Measurements from ENCODE around the gene PROX1.

Gene PROX1

GRCh38 chr1:214010717-214011116 is 22.9 kb downstream of the PROX1 start:
- Histone ChIP-seq H3K27ac (no peak overlapping the region), H3K9me3 (no peaks in the 10 kb centered on the region), H3K27me3 (peaks cover 0 to 3% of the 10 kb centered on the region in 2 donors), H3K4me3 (no peak overlapping the region), H3K4me1 (no peaks in the 10 kb centered on the region), H3K36me3 (no peaks in the 10 kb centered on the region)
- intact Hi-C loops (cut with DNase I; ENCODE audit: low total_unique reads) = no loop called here
- no peak for TF ChIP-seq CTCF (IDR thresholded peaks at IDR 0.05)
- DNase-seq = no peak

DNA sequence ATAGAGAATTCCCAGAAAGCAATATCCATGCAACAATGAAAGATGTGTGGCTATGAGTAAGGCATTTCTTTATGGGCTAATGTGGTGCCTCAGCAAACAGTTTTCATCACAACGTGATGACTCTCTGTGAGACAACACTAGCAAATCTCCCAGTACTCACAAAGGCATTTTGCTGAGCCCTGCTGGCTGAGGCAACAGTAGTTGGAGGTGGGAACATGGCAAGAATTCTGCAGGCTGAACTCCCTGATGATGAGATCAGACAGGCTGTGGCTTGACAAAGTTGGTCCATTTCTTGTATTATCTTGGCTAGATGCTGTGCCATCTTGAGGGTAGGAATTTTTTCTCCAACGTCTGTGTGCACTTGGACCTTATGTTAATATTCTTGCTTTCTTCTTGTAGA is 24.6 kb downstream of the PROX1 start:
- no peak for TF ChIP-seq CTCF (IDR thresholded peaks at IDR 0.05)
- H3K27ac ChIP-seq = no peak overlapping the region
- H3K9me3 ChIP-seq = no peaks in the 10 kb centered on the region
- intact Hi-C loops (cut with DNase I; ENCODE audit: low total_unique reads) = no loop called here
- DNase-seq = no peak
- no peaks in the 10 kb centered on the region for H3K4me1 ChIP-seq
- H3K4me3 ChIP-seq = no peak overlapping the region
- H3K27me3 ChIP-seq = peaks cover 0 to 3% of the 10 kb centered on the region in 2 donors
- no peaks in the 10 kb centered on the region for H3K36me3 ChIP-seq

- H3K4me1 ChIP-seq = no peaks in the 10 kb centered on the region
- no peak overlapping the region for H3K27ac ChIP-seq
- DNase-seq = no peak
- no peaks in the 10 kb centered on the region for H3K9me3 ChIP-seq
- intact Hi-C loops (cut with DNase I; ENCODE audit: low total_unique reads) = no loop called here
- H3K27me3 ChIP-seq = no peaks in the 10 kb centered on the region
- no peak for TF ChIP-seq CTCF (IDR thresholded peaks at IDR 0.05)
- no peaks in the 10 kb centered on the region for H3K36me3 ChIP-seq
- no peak overlapping the region for H3K4me3 ChIP-seq
These were observed 26.0 kb downstream of the PROX1 start for GRCh38 chr1:214013614-214014377.

DNA sequence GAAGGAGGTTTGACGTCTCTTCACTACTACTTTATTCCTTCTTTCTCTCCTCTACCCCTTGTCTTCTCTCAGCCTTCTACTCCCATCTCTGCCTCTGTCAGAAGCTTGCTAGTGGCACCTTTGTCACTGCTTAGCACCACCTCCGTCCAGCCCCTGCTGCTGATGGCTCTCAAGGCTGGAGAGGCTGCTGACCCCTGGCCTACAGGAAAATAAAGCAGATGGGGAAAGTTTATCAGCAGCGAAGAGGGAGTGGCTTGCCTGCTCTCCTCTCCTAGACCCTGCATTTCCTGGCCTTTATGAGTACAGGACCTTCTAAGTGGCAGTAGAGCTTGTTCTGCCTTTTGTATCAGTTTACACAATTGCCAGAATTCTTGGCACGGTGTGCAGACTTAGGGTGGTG is 27.0 kb downstream of the PROX1 start:
- Histone ChIP-seq H3K27ac (no peak overlapping the region), H3K4me1 (no peaks in the 10 kb centered on the region), H3K36me3 (no peaks in the 10 kb centered on the region), H3K9me3 (no peaks in the 10 kb centered on the region), H3K4me3 (no peak overlapping the region), H3K27me3 (no peaks in the 10 kb centered on the region)
- DNase-seq = no peak
- intact Hi-C loops (cut with DNase I; ENCODE audit: low total_unique reads) = no loop called here
- no peak for TF ChIP-seq CTCF (IDR thresholded peaks at IDR 0.05)

DNA sequence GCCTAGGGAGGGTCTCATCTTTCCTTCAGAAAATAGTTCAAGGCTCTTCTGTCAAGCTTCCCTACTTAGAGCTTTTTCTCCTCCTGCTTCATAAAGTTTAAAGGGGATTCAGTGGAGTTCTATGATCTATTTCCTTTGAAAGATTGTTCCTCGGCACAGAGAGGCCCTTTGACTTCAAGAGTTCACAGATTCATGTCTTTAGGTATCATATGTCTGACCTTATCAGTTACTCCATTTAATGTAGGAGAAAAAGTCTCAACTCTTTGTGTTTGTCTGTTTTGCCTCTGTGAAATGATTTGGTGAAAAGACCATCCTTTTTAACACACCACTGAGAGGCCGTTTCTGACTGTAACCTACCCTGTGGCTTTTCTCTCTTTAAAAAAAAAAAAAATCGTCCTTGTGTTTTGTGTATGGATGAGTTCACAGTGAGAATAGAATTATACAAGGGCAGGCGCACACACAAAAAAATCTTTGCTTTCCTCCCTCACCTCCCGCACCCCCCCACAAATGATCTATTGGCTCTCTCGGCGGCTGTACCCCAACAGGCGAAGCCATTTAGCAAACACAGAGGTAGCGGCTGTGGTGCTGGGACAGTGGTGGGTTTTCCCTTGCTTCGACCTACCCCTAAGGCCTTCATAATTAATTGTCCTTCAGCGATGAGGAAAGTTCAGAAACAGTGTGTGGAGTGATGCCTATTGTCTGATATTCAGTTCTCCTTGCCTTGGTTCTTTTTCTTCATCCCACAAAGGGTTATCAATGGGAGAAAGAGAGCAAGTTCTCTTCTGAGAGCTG is 29.6 kb downstream of the PROX1 start:
- TF ChIP-seq CTCF (IDR thresholded peaks at IDR 0.05) = no peak
- no peaks in the 10 kb centered on the region for H3K4me1 ChIP-seq
- H3K36me3 ChIP-seq = no peaks in the 10 kb centered on the region
- H3K27me3 ChIP-seq = no peaks in the 10 kb centered on the region
- no peak overlapping the region for H3K27ac ChIP-seq
- no peak for DNase-seq
- intact Hi-C loops (cut with DNase I; ENCODE audit: low total_unique reads) = no loop called here
- no peak overlapping the region for H3K4me3 ChIP-seq
- no peaks in the 10 kb centered on the region for H3K9me3 ChIP-seq
